Activated naive CD4-positive, alpha-beta T cell treated with anti-CD3 and anti-CD28 coated beads, Interleukin-2, amount 10 ng/mL, durations not matched to agents 7 days and 5 days (primary cell): ENCODE data around the gene THAP3.

Experiments used
- CTCF ChIA-PET: fragments of 350-600 bp; sonication (Branson Sonifier 250); formaldehyde crosslinking; loops from one replicate; lab custom pipeline; 2021; ENCODE audit warnings: antibody characterized with exemption; lab: Charles Lee
- DNase-seq: peaks from one replicate; pipeline ENCODE4 v3.0.0-alpha.2; 2020
- H3K27ac Mint-ChIP-seq: one replicate; pipeline ENCODE4 v1.8.0; 2021; ENCODE audit warnings: mild to moderate bottlenecking, moderate library complexity, mixed read lengths
- H3K27me3 Mint-ChIP-seq: one replicate; pipeline ENCODE4 v1.8.0; 2021; ENCODE audit warnings: mild to moderate bottlenecking, mixed read lengths
- H3K36me3 Mint-ChIP-seq: one replicate; pipeline ENCODE4 v1.8.0; 2021; ENCODE audit warnings: mixed read lengths
- H3K4me1 Mint-ChIP-seq: one replicate; pipeline ENCODE4 v1.8.0; 2021; ENCODE audit warnings: mixed read lengths
- H3K4me3 Mint-ChIP-seq: one replicate; pipeline ENCODE4 v1.8.0; 2021; ENCODE audit warnings: mild to moderate bottlenecking, moderate library complexity, mixed read lengths
- H3K9me3 Mint-ChIP-seq: one replicate; pipeline ENCODE4 v1.8.0; 2021; ENCODE audit warnings: mixed read lengths

THAP3 gene

GRCh38 chr1:6672558-6672957 is 47.9 kb downstream of the THAP3 start:
- no peak overlapping the region for H3K27ac Mint-ChIP-seq
- no peak for DNase-seq
- H3K27me3 Mint-ChIP-seq, result no peaks in the 10 kb centered on the region
- CTCF ChIA-PET, result no interaction called here
- H3K4me1 Mint-ChIP-seq, result no peaks in the 10 kb centered on the region
- H3K36me3 Mint-ChIP-seq, result peaks cover 21% of the 10 kb centered on the region
- H3K9me3 Mint-ChIP-seq, result no peaks in the 10 kb centered on the region
- no peak overlapping the region for H3K4me3 Mint-ChIP-seq

- no peaks in the 10 kb centered on the region for H3K4me1 Mint-ChIP-seq
- CTCF ChIA-PET, result no interaction called here
Measured at GRCh38 chr1:6673816-6674398, 49.2 kb downstream of the THAP3 start.

GRCh38 chr1:6674771-6675170 is 50.1 kb downstream of the THAP3 start:
- no peak for DNase-seq
- H3K27me3 Mint-ChIP-seq, result no peaks in the 10 kb centered on the region
- no peak overlapping the region for H3K4me3 Mint-ChIP-seq
- no peaks in the 10 kb centered on the region for H3K4me1 Mint-ChIP-seq
- peaks cover 30% of the 10 kb centered on the region for H3K36me3 Mint-ChIP-seq
- CTCF ChIA-PET, result interaction anchor here (0.7 to 1.1 kb wide), 2 partner anchors 27 to 129 kb away, joined by 3 to 4 read pairs; partner anchors contain the start of gene DNAJC11
- no peaks in the 10 kb centered on the region for H3K9me3 Mint-ChIP-seq
- H3K27ac Mint-ChIP-seq, result no peak overlapping the region

More at GRCh38 chr1:6673816-6674398, 49.2 kb downstream of the THAP3 start:
- H3K36me3 Mint-ChIP-seq, result peaks cover 25% of the 10 kb centered on the region
- H3K9me3 Mint-ChIP-seq, result no peaks in the 10 kb centered on the region
- H3K27me3 Mint-ChIP-seq, result no peaks in the 10 kb centered on the region
- no peak overlapping the region for H3K4me3 Mint-ChIP-seq
- no peak overlapping the region for H3K27ac Mint-ChIP-seq
- no peak for DNase-seq

GRCh38 chr1:6675941-6676340 is 51.3 kb downstream of the THAP3 start:
- Mint-ChIP-seq H3K36me3 (peaks cover 34% of the 10 kb centered on the region), H3K9me3 (no peaks in the 10 kb centered on the region)

More at GRCh38 chr1:6675941-6676340, 51.3 kb downstream of the THAP3 start:
- no peak overlapping the region for H3K4me3 Mint-ChIP-seq
- no peak for DNase-seq
- H3K4me1 Mint-ChIP-seq, result no peaks in the 10 kb centered on the region
- no peaks in the 10 kb centered on the region for H3K27me3 Mint-ChIP-seq
- H3K27ac Mint-ChIP-seq, result no peak overlapping the region
- CTCF ChIA-PET, result no interaction called here
